HEK293 (cell line): Measurements from ENCODE around the gene MAL.

Source experiments
- CTCF ChIP-seq: fragments of 450-650 bp; formaldehyde crosslinking; IDR thresholded peaks from 2 replicates; pipeline ENCODE4 v1.5.1; 2016; ENCODE audit warnings: missing biosample characterization, missing genetic modification characterization
- HOXA7 ChIP-seq: sonication (generic); formaldehyde crosslinking; IDR thresholded peaks from 2 replicates; pipeline ENCODE4 v1.8.1; 2022; ENCODE audit warnings: missing genetic modification reagents, borderline replicate concordance
- SP2 ChIP-seq: fragments of 450-650 bp; formaldehyde crosslinking; IDR thresholded peaks from 2 replicates; pipeline ENCODE4 v1.5.1; 2016; ENCODE audit warnings: missing biosample characterization, missing genetic modification characterization
- SP7 ChIP-seq: fragments of 450-650 bp; formaldehyde crosslinking; IDR thresholded peaks from 2 replicates; pipeline ENCODE4 v1.5.1; 2016; ENCODE audit warnings: missing biosample characterization, missing genetic modification characterization
- YY1 ChIP-seq: fragments of 450-650 bp; formaldehyde crosslinking; IDR thresholded peaks from 2 replicates; pipeline ENCODE4 v1.5.1; 2018; ENCODE audit warnings: missing biosample characterization, missing genetic modification characterization
- ZBTB48 ChIP-seq: fragments of 450-650 bp; formaldehyde crosslinking; IDR thresholded peaks from 2 replicates; pipeline ENCODE4 v1.5.1; 2016; ENCODE audit warnings: missing biosample characterization, missing genetic modification characterization
- ZFP3 ChIP-seq: fragments of 450-650 bp; formaldehyde crosslinking; IDR thresholded peaks from 2 replicates; pipeline ENCODE4 v1.5.1; 2016; ENCODE audit warnings: low read depth, missing biosample characterization, missing genetic modification characterization
- ZNF132 ChIP-seq: fragments of 450-650 bp; formaldehyde crosslinking; IDR thresholded peaks from 2 replicates; pipeline ENCODE4 v1.5.1; 2017; ENCODE audit warnings: missing biosample characterization, missing genetic modification characterization, borderline replicate concordance
- ZNF157 ChIP-seq: fragments of 450-650 bp; formaldehyde crosslinking; IDR thresholded peaks from 2 replicates; pipeline ENCODE4 v1.5.1; 2016; ENCODE audit warnings: missing biosample characterization, missing genetic modification characterization
- ZNF274 ChIP-seq, 2 experiments: fragments of 200-500 bp in 1 of 2; fragments of 450-650 bp in 1 of 2; sonication (Bioruptor generic) in 1 of 2; formaldehyde crosslinking in 1 of 2; IDR thresholded peaks; 2 replicates each; pipeline versions ENCODE4 v1.5.1 to v1.6.1; 2014 to 2016; ENCODE audit warnings: borderline replicate concordance in 1 of 2, inconsistent platforms in 1 of 2, low read length in 1 of 2, missing biosample characterization in 1 of 2, missing genetic modification characterization in 1 of 2
- ZNF302 ChIP-seq: fragments of 450-650 bp; formaldehyde crosslinking; IDR thresholded peaks from 2 replicates; pipeline ENCODE4 v1.5.1; 2016; ENCODE audit warnings: missing biosample characterization, missing genetic modification characterization, low read depth
- ZNF555 ChIP-seq: fragments of 450-650 bp; formaldehyde crosslinking; conservative IDR thresholded peaks from 2 replicates; pipeline ENCODE4 v1.5.1; 2017; ENCODE audit warnings: missing biosample characterization, mild to moderate bottlenecking, missing genetic modification characterization, inconsistent platforms
- ZNF701 ChIP-seq: fragments of 450-650 bp; formaldehyde crosslinking; IDR thresholded peaks from 2 replicates; pipeline ENCODE4 v1.5.1; 2016; ENCODE audit warnings: missing biosample characterization, missing genetic modification characterization
- ZNF776 ChIP-seq: fragments of 450-650 bp; formaldehyde crosslinking; IDR thresholded peaks from 2 replicates; pipeline ENCODE4 v1.5.0; 2017; ENCODE audit warnings: missing biosample characterization, missing genetic modification characterization, borderline replicate concordance

- TF ChIP-seq CTCF (tag by site-specific recombination), result no peak
- TF ChIP-seq YY1, result no peak
- TF ChIP-seq ZNF302 (tag by site-specific recombination), result no peak
- TF ChIP-seq ZNF157 (tag by site-specific recombination), result no peak
- no peak for TF ChIP-seq ZNF776 (tag by site-specific recombination)
- TF ChIP-seq ZFP3 (tag by site-specific recombination), result no peak
- no peak for TF ChIP-seq SP2
- TF ChIP-seq ZNF132 (tag by site-specific recombination), result no peak
- no peak for TF ChIP-seq ZBTB48 (tag by site-specific recombination)
- TF ChIP-seq ZNF274 (IDR thresholded peaks at IDR 0.05; ENCODE audit: low read length), result no peak
- no peak for TF ChIP-seq ZNF274 (tag by site-specific recombination; IDR thresholded peaks at IDR 0.05; ENCODE audit: borderline replicate concordance)
- no peak for TF ChIP-seq ZNF555 (tag by site-specific recombination)
- no peak for TF ChIP-seq SP7 (tag by site-specific recombination)
- TF ChIP-seq HOXA7 (CRISPR knock-in tag), result no peak
- no peak for TF ChIP-seq ZNF701 (tag by site-specific recombination)
Measured at GRCh38 chr2:95004711-95005110, 20.8 kb upstream of the MAL start.
